GM21576 (cell line): ENCODE measurements around the gene MFSD12.
"Not testable (repeated sequence)": the region's sequence is repeated elsewhere in the genome, so short reads cannot be mapped to it uniquely, and the experiment has no call there.

Experiments
- ATAC-seq: cut with Tn5 transposase; IDR thresholded peaks from one replicate; pipeline ENCODE4 v1.9.1; 2021; ENCODE audit warnings: mild to moderate bottlenecking, moderate library complexity; ENCODE audit not compliant: unreplicated experiment

The MFSD12 gene

DNA sequence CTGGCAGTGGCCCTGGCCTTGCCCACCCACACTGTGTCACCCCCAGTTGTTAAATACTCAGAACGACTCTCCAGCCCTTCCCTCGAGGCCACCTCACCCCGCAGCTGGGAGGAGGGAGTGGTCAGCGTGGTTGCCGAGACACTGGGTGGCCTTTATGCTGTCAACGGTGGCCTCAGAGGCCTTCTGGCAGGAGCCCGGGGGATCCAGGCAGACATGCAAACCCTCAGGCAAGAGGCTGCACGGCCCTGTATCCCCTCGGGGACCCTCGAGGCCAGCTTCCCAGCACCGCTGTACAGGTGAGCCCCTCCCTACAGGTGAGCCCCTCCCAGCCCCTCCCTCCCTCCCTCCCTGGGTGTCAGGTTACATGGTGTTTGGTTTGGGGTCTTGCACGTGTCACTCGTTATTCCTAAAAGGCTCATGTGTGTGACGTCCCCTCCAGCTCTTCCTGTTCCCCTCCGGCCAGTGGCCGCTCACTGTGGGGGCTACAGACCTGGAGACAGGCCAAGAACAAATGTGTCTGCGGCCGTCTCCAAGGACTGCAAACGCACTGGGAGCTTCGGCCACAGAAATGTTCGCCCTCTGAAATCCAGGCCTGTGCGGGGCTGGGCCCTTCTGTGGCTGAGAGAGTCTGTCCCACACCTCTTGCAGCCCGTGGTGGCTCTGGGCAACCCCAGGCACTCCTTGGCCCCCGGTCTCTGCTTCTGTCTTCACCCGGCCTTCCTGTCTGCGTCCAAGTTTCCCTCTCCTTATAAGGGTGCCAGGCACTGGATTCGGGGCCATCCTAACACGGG, 18.2 kb downstream of the MFSD12 start, which contains the start of gene TEKTIP1:
Gene TEKTIP1 (plus strand): TSS at position 210 of the 791 bp plus-strand sequence. CDS start 4 bp downstream, at position 214.
- ATAC-seq, result no peak

DNA sequence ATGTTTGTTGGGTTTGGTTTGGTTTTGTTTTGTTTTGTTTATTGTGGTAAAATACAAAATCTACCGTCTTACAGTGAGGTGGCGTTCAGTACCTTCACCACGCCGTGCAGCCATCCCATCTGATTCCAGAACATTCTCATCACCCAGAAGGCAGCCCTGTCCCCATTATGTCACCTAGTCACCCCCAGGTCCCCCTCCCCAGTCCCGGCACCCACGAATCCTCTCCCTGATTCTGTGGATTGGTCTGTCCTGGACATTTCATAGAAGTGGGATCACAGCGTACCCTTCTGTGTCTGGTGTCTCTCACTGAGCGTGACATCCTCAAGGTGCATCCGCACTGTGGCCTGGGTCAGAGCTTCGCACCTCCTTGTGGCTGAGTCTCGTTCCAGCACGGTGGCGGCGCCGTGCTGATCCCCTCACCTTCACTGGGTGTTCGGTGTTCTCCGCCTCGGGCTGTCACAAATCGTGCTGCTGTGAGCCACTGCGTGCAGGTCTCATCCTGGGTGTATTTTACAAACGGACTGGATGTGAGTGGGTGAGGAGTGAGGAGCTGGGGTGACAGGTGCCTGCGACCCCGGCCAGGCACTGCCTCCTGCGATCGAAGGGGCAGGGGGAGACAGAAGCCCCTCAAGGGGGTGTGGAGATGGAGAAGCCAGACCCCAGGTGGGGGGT, 19.0 kb downstream of the MFSD12 start:
- no peak for ATAC-seq

- ATAC-seq, result no peak
Observed at GRCh38 chr19:3537438-3538240, 19.7 kb downstream of the MFSD12 start.

DNA sequence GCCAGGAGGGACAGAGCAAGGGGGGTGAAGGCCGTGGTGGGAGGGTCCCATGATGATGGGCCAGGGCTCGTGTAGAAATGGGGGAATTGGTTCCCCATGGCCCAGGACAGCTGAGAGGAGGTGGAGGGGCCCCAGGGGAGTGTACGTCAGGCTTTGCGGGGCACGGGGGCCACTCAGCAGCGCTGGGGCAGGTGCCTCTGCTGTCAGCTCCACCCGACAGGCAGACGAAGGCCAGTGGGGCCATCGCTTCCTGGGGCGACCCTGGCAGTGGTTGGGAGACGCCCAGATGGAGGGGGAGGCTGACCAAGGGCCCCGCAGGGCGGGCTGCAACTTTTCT, 20.3 kb downstream of the MFSD12 start:
- ATAC-seq, result no peak

GRCh38 chr19:3536429-3537100, 20.8 kb downstream of the MFSD12 start:
- ATAC-seq, result no peak

DNA sequence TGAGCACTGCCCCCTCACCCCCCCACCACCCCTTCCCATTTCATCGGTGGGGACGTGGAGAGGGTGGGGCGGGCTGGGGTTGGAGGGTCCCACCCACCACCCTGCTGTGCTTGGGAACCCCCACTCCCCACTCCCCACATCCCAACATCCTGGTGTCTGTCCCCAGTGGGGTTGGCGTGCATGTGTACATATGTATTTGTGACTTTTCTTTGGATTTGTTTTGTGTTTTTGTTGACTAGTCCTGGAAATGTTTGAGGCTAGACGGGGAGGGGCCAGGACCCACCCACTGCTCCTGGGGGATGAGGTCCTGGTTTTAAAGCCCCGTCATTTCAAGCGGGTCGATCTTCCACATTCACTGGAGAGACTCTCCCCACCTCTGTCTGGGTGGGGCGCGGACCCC, 21.4 kb downstream of the MFSD12 start:
- ATAC-seq, result no peak

- ATAC-seq, result no peak
Observed at GRCh38 chr19:3535563-3535965, 21.8 kb downstream of the MFSD12 start.

DNA sequence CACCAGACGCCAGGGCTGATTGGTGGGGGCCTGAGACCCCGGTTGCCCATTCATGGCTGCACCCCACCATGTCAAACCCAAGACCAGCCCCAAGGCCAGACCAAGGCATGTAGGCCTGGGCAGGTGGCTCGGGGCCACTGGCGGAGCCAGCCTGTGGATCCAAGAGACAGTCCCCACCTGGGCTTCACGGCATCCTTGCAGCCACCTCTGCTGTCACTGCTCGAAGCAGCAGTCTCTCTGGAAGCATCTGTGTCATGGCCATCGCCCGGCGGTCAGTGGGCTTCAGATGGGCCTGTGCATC, 22.2 kb downstream of the MFSD12 start:
- no peak for ATAC-seq

- no peak for ATAC-seq
Observed at GRCh38 chr19:3534375-3535234, 22.8 kb downstream of the MFSD12 start.

GRCh38 chr19:3533563-3534216, 23.7 kb downstream of the MFSD12 start:
- ATAC-seq, result no peak

GRCh38 chr19:3533033-3533432, 24.4 kb downstream of the MFSD12 start:
- ATAC-seq, result no peak

DNA sequence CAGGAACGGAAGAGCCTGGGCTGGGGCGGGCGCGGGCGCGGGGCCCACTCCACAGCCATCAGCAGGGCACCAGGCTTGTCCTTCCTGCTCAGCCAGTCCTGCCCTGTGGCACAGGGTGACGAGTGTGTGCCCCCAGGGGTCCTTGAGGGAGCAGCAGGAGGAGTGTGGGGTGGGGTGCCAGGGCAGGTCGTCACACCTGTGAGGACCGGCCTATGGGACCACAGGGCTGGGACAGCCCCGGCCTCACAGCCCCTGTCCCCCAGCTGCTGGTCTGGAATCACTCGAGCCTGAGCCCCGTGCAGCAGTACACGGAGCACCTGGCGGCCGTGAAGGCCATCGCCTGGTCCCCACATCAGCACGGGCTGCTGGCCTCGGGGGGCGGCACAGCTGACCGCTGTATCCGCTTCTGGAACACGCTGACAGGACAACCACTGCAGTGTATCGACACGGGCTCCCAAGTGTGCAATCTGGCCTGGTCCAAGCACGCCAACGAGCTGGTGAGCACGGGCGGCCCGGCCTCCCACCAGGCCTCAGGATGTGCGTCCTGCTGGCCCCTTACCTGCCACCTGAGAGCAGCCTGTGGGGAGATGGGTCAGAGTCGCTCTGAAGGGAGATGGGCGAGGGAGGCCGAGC, 25.1 kb downstream of the MFSD12 start:
- ATAC-seq, result no peak

GRCh38 chr19:3531716-3532115, 25.7 kb downstream of the MFSD12 start:
- ATAC-seq, result no peak

DNA sequence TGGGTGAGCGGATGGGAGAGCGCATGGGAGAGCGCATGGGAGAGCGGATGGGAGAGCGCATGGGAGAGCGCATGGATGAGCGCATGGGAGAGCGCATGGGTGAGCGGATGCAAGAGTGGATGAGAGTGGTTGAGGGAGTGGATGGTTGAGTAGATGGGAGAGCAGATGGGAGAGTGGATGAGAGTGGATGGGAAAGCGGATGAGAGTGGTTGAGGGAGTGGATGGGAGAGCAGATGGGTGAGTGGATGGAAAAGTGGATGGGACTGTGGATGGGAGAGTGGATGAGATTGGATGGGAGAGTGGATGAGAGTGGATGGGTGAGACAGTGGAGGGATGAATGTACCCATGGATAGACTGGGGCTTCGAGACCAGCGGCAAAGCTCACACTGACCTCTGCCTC, 27.0 kb downstream of the MFSD12 start:
- ATAC-seq, result no peak

DNA sequence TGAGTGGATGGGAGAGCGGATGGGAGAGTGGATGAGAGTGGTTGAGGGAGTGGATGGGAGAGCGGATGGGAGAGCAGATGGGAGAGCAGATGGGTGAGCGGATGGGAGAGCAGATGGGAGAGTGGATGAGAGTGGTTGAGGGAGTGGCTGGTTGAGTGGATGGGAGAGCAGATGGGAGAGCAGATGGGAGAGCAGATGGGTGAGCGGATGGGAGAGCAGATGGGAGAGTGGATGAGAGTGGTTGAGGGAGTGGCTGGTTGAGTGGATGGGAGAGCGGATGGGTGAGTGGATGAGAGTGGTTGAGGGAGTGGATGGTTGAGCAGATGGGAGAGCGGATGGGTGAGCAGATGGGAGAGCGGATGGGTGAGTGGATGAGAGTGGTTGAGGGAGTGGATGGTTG, 28.1 kb downstream of the MFSD12 start:
- ATAC-seq, result not testable (repeated sequence)

GRCh38 chr19:3528539-3529211, 28.7 kb downstream of the MFSD12 start:
- ATAC-seq, result no peak

DNA sequence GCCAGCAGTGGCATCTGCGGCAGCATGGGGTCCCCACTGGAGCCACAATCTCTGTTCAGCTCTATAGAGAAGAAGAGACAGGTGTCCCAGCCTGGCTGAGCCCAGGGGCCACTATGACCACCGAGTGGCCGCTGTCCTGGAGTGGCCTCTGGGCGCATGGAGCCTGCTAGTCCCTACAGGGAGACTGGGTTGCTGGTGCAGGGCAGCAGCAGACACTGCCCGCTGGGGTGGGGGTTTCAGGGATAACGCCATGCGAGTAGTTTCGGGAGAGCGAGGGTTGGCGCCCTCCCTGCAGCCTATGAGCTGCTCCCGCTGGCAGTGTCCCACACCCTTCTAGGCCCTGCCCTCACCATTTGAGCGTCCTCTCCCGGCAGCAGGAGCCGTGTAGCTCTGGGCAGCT, 29.3 kb downstream of the MFSD12 start:
- ATAC-seq, result no peak

DNA sequence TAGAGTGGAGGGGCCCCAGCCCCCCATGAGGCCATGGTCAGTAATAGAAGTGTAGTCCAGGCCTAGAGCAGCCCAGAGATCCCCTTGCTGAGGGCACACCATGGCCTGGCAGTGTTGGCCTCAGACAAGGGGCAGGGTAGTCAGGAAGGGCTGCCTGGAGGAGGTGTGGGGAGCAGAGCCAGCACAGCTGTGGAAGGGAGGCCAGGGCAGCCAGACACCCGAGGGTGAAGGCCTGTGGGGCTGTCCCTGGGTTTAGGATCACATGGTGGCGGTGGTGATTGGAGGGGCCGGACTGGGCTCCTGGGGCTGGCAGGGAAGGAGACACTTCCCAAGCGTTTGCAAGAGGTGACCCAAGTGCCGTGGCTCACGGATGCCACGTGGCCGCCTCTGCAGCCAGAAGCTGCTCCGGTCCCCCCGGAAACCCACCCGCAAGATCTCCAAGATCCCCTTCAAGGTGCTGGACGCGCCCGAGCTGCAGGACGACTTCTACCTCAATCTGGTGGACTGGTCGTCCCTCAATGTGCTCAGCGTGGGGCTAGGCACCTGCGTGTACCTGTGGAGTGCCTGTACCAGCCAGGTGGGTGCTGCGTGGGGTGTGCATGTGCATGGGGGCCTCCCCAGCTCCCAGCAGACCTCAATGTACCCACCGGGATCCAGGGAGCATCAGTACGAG, 30.0 kb downstream of the MFSD12 start:
- no peak for ATAC-seq
